SK-N-SH (cell line): ENCODE measurements around the gene FMN2. TPM values are rescaled to one million over a fixed set of nuclear protein-coding genes. Genes with fewer than 3 reads are reported as not detected.

Source experiments
- CTCF ChIA-PET: fragments of 300-600, 350-600 bp; formaldehyde crosslinking; extraction: SDS; loops from one replicate; lab custom pipeline; 2021; lab: Yijun Ruan, JAX
- POLR2A ChIA-PET: fragments of 350-600 bp; sonication (Branson Sonifier 250); formaldehyde crosslinking; extraction: SDS; loops from one replicate; lab custom pipeline; 2020; ENCODE audit warnings: antibody characterized with exemption, inconsistent platforms; lab: Yijun Ruan, JAX
- DNase-seq: peaks from one replicate; pipeline ENCODE4 v3.0.0; 2012
- H2AFZ ChIP-seq: fragments of 200-600 bp; sonication (generic); 2 replicates; pipeline ENCODE4 v1.8.1; 2016; ENCODE audit warnings: antibody characterized with exemption, mild to moderate bottlenecking, low read depth
- H3F3A ChIP-seq: fragments of 200-600 bp; sonication (generic); replicated peaks from 2 replicates; pipeline ENCODE3; 2016; ENCODE audit warnings: antibody characterized with exemption, mild to moderate bottlenecking; ENCODE audit not compliant: insufficient read depth
- H3K27ac ChIP-seq, 2 experiments: fragments of 200-500 bp in 1 of 2; fragments of 200-600 bp in 1 of 2; sonication (Bioruptor generic) in 1 of 2; sonication (generic), shearing (Covaris generic) in 1 of 2; 2 replicates each; pipeline versions ENCODE4 v1.5.1 to v1.6.1; 2014 to 2016; ENCODE audit warnings: low read depth in 2 of 2, inconsistent platforms in 1 of 2, low read length in 1 of 2, mild to moderate bottlenecking in 1 of 2, mixed read lengths in 1 of 2
- H3K27me3 ChIP-seq: fragments of 200-600 bp; sonication (generic), shearing (Covaris generic); 2 replicates; pipeline ENCODE4 v1.6.1; 2016; ENCODE audit warnings: mixed run types; ENCODE audit not compliant: insufficient read depth
- H3K36me3 ChIP-seq, 2 experiments: fragments of 200-500 bp in 1 of 2; fragments of 200-600 bp in 1 of 2; sonication (Bioruptor generic) in 1 of 2; sonication (generic) in 1 of 2; replicated peaks in 1 of 2; 2 replicates each; pipeline versions ENCODE3 to v1.5.1; 2014 to 2016; ENCODE audit warnings: low read length in 1 of 2, mild to moderate bottlenecking in 1 of 2; ENCODE audit not compliant: insufficient read depth in 2 of 2, control insufficient read depth in 1 of 2
- H3K4me1 ChIP-seq, 2 experiments: fragments of 200-500 bp in 1 of 2; fragments of 200-600 bp in 1 of 2; sonication (Bioruptor generic) in 1 of 2; sonication (generic), shearing (Covaris generic) in 1 of 2; 2 replicates each; pipeline versions ENCODE4 v1.5.1 to v1.6.1; 2014 to 2016; ENCODE audit warnings: low read depth in 1 of 2, low read length in 1 of 2, mixed run types in 1 of 2; ENCODE audit not compliant: insufficient read depth in 2 of 2, control insufficient read depth in 1 of 2
- H3K4me2 ChIP-seq: fragments of 200-600 bp; sonication (generic), shearing (Covaris generic); 2 replicates; pipeline ENCODE4 v1.6.1; 2017; ENCODE audit warnings: mixed run types
- H3K4me3 ChIP-seq, 2 experiments: fragments of 200-500 bp in 1 of 2; fragments of 200-600 bp in 1 of 2; sonication (Bioruptor generic) in 1 of 2; sonication (generic), shearing (Covaris generic) in 1 of 2; 2 replicates each; pipeline versions ENCODE4 v1.5.1 to v1.8.1; 2014 to 2016; ENCODE audit warnings: low read depth in 2 of 2, inconsistent platforms in 1 of 2, low read length in 1 of 2, mild to moderate bottlenecking in 1 of 2, mixed read lengths in 1 of 2, moderate library complexity in 1 of 2
- H3K79me2 ChIP-seq: fragments of 200-600 bp; sonication (generic); 2 replicates; pipeline ENCODE4 v1.8.1; 2017; ENCODE audit warnings: mild to moderate bottlenecking; ENCODE audit not compliant: insufficient read depth
- H3K9ac ChIP-seq: fragments of 200-600 bp; sonication (generic); 2 replicates; pipeline ENCODE4 v1.6.1; 2017; ENCODE audit warnings: mixed run types
- H3K9me2 ChIP-seq: fragments of 200-600 bp; sonication (generic); 2 replicates; pipeline ENCODE4 v1.6.1; 2017; ENCODE audit warnings: mixed run types
- H3K9me3 ChIP-seq: fragments of 200-600 bp; sonication (generic); 2 replicates; pipeline ENCODE4 v1.6.1; 2017; ENCODE audit warnings: mixed run types, mild to moderate bottlenecking, moderate library complexity
- H4K20me1 ChIP-seq: fragments of 200-600 bp; sonication (generic); 2 replicates; pipeline ENCODE4 v1.6.1; 2017; ENCODE audit warnings: mild to moderate bottlenecking, mixed run types; ENCODE audit not compliant: insufficient read depth
- EZH2phosphoT487 ChIP-seq: fragments of 200-600 bp; sonication (generic); IDR thresholded peaks from 2 replicates; pipeline ENCODE4 v1.6.1; 2017; ENCODE audit warnings: low read depth, mixed run types, mild to moderate bottlenecking, antibody characterized with exemption, moderate library complexity, borderline replicate concordance
- FOXJ3 ChIP-seq: sonication (generic); formaldehyde crosslinking; IDR thresholded peaks from 2 replicates; pipeline ENCODE4 v1.5.1; 2020; ENCODE audit warnings: mild to moderate bottlenecking, missing genetic modification reagents
- MEF2A ChIP-seq: IDR thresholded peaks from 2 replicates; pipeline ENCODE4 v1.4.0; 2012; ENCODE audit warnings: low read depth, borderline replicate concordance
- MXI1 ChIP-seq: IDR thresholded peaks from 2 replicates; pipeline ENCODE4 v1.6.1; 2012; ENCODE audit warnings: mild to moderate bottlenecking, low read depth, low read length, improper control_type of control experiment
- NFIC ChIP-seq: IDR thresholded peaks from 2 replicates; pipeline ENCODE4 v1.4.0; 2012; ENCODE audit warnings: borderline replicate concordance
- NRF1 ChIP-seq: IDR thresholded peaks from 2 replicates; pipeline ENCODE4 v1.6.1; 2012; ENCODE audit warnings: low read depth, mild to moderate bottlenecking, low read length
- REST ChIP-seq: IDR thresholded peaks from 2 replicates; pipeline ENCODE4 v1.6.1; 2012; ENCODE audit warnings: mild to moderate bottlenecking, low read depth, low read length, moderate library complexity
- RFX5 ChIP-seq: IDR thresholded peaks from 2 replicates; pipeline ENCODE4 v1.6.1; 2012; ENCODE audit warnings: mild to moderate bottlenecking, improper control_type of control experiment, low read length
- SMC3 ChIP-seq: IDR thresholded peaks from 2 replicates; pipeline ENCODE4 v1.6.1; 2012; ENCODE audit warnings: low read depth, low read length, improper control_type of control experiment
- TAF1 ChIP-seq: IDR thresholded peaks from 2 replicates; pipeline ENCODE4 v1.6.1; 2012; ENCODE audit warnings: low read depth, mild to moderate bottlenecking, low read length, moderate library complexity, borderline replicate concordance
- TCF12 ChIP-seq: IDR thresholded peaks from 2 replicates; pipeline ENCODE4 v1.4.0; 2012
- ZBTB33 ChIP-seq: IDR thresholded peaks from 2 replicates; pipeline ENCODE4 v1.4.0; 2012; ENCODE audit warnings: low read depth, borderline replicate concordance
- WGBS: methylation state at CpG from one replicate; pipeline ENCODE4 v1.1.6; 2017; ENCODE audit warnings: low lambda C conversion rate; 5-methylcytosine and 5-hydroxymethylcytosine counted together
- polyA plus RNA-seq, 3 experiments: library from polyadenylated mRNA; depleted of rRNA; stranded (reverse); fragments of >200 nt; gene quantifications; 2 replicates each; pipeline ENCODE4 v1.2.3, GENCODE V29; 2012

Gene FMN2
- polyA plus RNA-seq, 1 of the 3 experiments (the other 2 are of a cell fraction) = 7.2 TPM

- no peak overlapping the region for H3K9ac ChIP-seq
- no peak overlapping the region for H3K4me3 ChIP-seq
- no peaks in the 10 kb centered on the region for H3K36me3 ChIP-seq
- H3K79me2 ChIP-seq = no peaks in the 10 kb centered on the region
- H2AFZ ChIP-seq = no peak overlapping the region
- H3F3A ChIP-seq = peaks cover 9% of the 10 kb centered on the region
- no peaks in the 10 kb centered on the region for H3K9me2 ChIP-seq
- H3K27ac ChIP-seq = no peak overlapping the region
- CTCF ChIA-PET = interaction anchor here (0.6 kb wide), 1 partner anchor 34 kb away, joined by 3 read pairs; no protein-coding TSS in a partner anchor
- DNase-seq = no peak
- TF ChIP-seq SMC3 = no peak
- H3K4me1 ChIP-seq = peaks cover 8 to 11% of the 10 kb centered on the region in 2 experiments; a peak in 3 of 4 replicates
- POLR2A ChIA-PET = no interaction called here
- 0% methylated on average over 1 of the region's 1 CpG for WGBS
- no peaks in the 10 kb centered on the region for H3K27me3 ChIP-seq
- no peaks in the 10 kb centered on the region for H4K20me1 ChIP-seq
- no peaks in the 10 kb centered on the region for H3K9me3 ChIP-seq
- H3K4me2 ChIP-seq = no peak overlapping the region
These were observed 411.9 kb downstream of the FMN2 start for GRCh38 chr1:240503558-240503957.

GRCh38 chr1:240506176-240506575 lies 414.5 kb downstream of the FMN2 start:
- no peak for DNase-seq
- H4K20me1 ChIP-seq = no peaks in the 10 kb centered on the region
- no peak overlapping the region for H3K27ac ChIP-seq
- H3K9me2 ChIP-seq = no peaks in the 10 kb centered on the region
- TF ChIP-seq REST = no peak
- no peak for TF ChIP-seq MXI1
- TF ChIP-seq ZBTB33 = no peak
- no peak for TF ChIP-seq EZH2phosphoT487
- TF ChIP-seq NFIC = no peak
- no peak for TF ChIP-seq TAF1
- no peak for TF ChIP-seq NRF1
- TF ChIP-seq TCF12 = no peak
- no peak for TF ChIP-seq FOXJ3 (CRISPR knock-in tag)
- no peak for TF ChIP-seq MEF2A
- TF ChIP-seq RFX5 = no peak
- no peak for TF ChIP-seq SMC3
- H3K4me1 ChIP-seq = peaks cover 1 to 11% of the 10 kb centered on the region in 2 experiments; a peak in 3 of 4 replicates
- POLR2A ChIA-PET = no interaction called here
- H3K9ac ChIP-seq = no peak overlapping the region
- WGBS = 75% methylated on average over 4 of the region's 4 CpGs
- H3F3A ChIP-seq = peaks cover 13% of the 10 kb centered on the region
- no peak overlapping the region for H2AFZ ChIP-seq
- no peaks in the 10 kb centered on the region for H3K79me2 ChIP-seq
- H3K4me2 ChIP-seq = no peak overlapping the region
- CTCF ChIA-PET = interaction anchor here (1.4 kb wide), 1 partner anchor 13 kb away, joined by 4 read pairs; no protein-coding TSS in a partner anchor
- H3K9me3 ChIP-seq = no peaks in the 10 kb centered on the region
- H3K36me3 ChIP-seq = no peaks in the 10 kb centered on the region
- H3K27me3 ChIP-seq = no peaks in the 10 kb centered on the region
- no peak overlapping the region for H3K4me3 ChIP-seq
